Left lung (tissue), 10 donors: ENCODE data around the gene TBX2. TPM values are rescaled to one million over a fixed set of nuclear protein-coding genes. Genes with fewer than 3 reads are reported as not detected.

Experiments used
- ATAC-seq: fragments of 200-7000 bp; cut with Tn5 transposase; one replicate; pipeline ENCODE4 v1.9.1; 2020; ENCODE audit warnings: moderate library complexity
- DNase-seq, 4 donors: peaks; one replicate each; pipeline ENCODE4 v3.0.0-alpha.2; 2013 to 2020
- H3K27ac ChIP-seq, 2 donors: fragments of 200-600 bp; sonication (generic) in 1 of 2; one replicate each; pipeline versions ENCODE4 v1.5.0 to v1.8.0; 2020 to 2021
- H3K27me3 ChIP-seq, 2 donors: fragments of 200-600 bp; sonication (generic) in 1 of 2; one replicate each; pipeline versions ENCODE4 v1.5.0 to v1.8.0; 2020 to 2021
- H3K36me3 ChIP-seq, 2 donors: fragments of 200-600 bp; sonication (generic) in 1 of 2; one replicate each; pipeline versions ENCODE4 v1.5.0 to v1.8.0; 2020 to 2021
- H3K4me1 ChIP-seq, 2 donors: fragments of 200-600 bp; one replicate each; pipeline ENCODE4 v1.8.0; 2021
- H3K4me3 ChIP-seq, 2 donors: fragments of 200-600 bp; sonication (generic) in 1 of 2; one replicate each; pipeline versions ENCODE4 v1.5.0 to v1.8.0; 2020 to 2021; ENCODE audit warnings: mild to moderate bottlenecking in 1 of 2
- H3K9me3 ChIP-seq, 2 donors: fragments of 200-600 bp; sonication (generic) in 1 of 2; one replicate each; pipeline versions ENCODE4 v1.5.0 to v1.8.0; 2020 to 2021
- CTCF ChIP-seq, 2 donors: fragments of 200-600 bp; sonication (generic) in 1 of 2; IDR thresholded peaks; one replicate each; pipeline versions ENCODE4 v1.5.0 to v1.8.0; 2021; ENCODE audit warnings: antibody characterized with exemption in 2 of 2
- intact Hi-C, 2 donors: fragments of 100-400 bp; cut with DNase I; formaldehyde crosslinking; loops; one replicate each; pipeline versions ENCODE4 v1.11.2 to v1.14.2; 2022
- polyA plus RNA-seq, 6 donors: library from polyadenylated mRNA; unstranded; fragments of 120-200 nt; gene quantifications; one replicate each; pipeline ENCODE4 v1.2.1, GENCODE V29; 2013; ENCODE audit not compliant: insufficient read length in 6 of 6
- total RNA-seq, 2 donors: library from RNA; stranded (reverse); fragmentation: NEBNext Ultra II Directional; extraction: Animal tissue kit (Norgen Biotek cat#: 25700); gene quantifications; one replicate each; pipeline ENCODE4 v1.2.1, GENCODE V29; 2021
- donor health status: DM: no; HTN: yes; CAD: no.
- donor health status: DM: no; HTN: no; CAD: no.

TBX2 gene
- total and polyA plus RNA-seq, 8 donors, result 104 to 258 (median 166) TPM

- TF ChIP-seq CTCF (IDR thresholded peaks at IDR 0.05), result no peak
- Histone ChIP-seq H3K4me1 (peaks cover 3 to 55% of the 10 kb centered on the region in 2 donors), H3K9me3 (no peaks in the 10 kb centered on the region), H3K27ac (peak overlapping the region; percentile 68 to 95), H3K27me3 (peaks cover 0 to 72% of the 10 kb centered on the region in 2 donors), H3K36me3 (no peaks in the 10 kb centered on the region), H3K4me3 (no peak overlapping the region)
- no peak for ATAC-seq
- intact Hi-C loops, result loop anchor here in 1 of 2 donors (5.0 to 10.0 kb wide), 2 partner anchors 136 to 419 kb away; no protein-coding TSS in a partner anchor
- no peak for DNase-seq
Observed at GRCh38 chr17:61416211-61416539, 16.5 kb downstream of the TBX2 start.

- H3K4me3 ChIP-seq, result no peak overlapping the region
- intact Hi-C loops, result loop anchor here in 1 of 2 donors (5.0 to 10.0 kb wide), 2 partner anchors 136 to 418 kb away; no protein-coding TSS in a partner anchor
- peak; percentile 73 for ATAC-seq
- DNase-seq, result peak; percentile 88 to 95 (median 90)
- H3K9me3 ChIP-seq, result no peaks in the 10 kb centered on the region
- peaks cover 0 to 72% of the 10 kb centered on the region in 2 donors for H3K27me3 ChIP-seq
- TF ChIP-seq CTCF (IDR thresholded peaks at IDR 0.05), result peak; percentile 95 to 96
- peaks cover 3 to 49% of the 10 kb centered on the region in 2 donors for H3K4me1 ChIP-seq
- H3K36me3 ChIP-seq, result no peaks in the 10 kb centered on the region
- peak overlapping the region; percentile 68 to 95 for H3K27ac ChIP-seq
Observed at GRCh38 chr17:61416540-61417363, 17.1 kb downstream of the TBX2 start.

- no peak for DNase-seq
- no peak overlapping the region for H3K27ac ChIP-seq
- H3K4me3 ChIP-seq, result no peak overlapping the region
- intact Hi-C loops, result loop anchor here in 1 of 2 donors (5.0 to 10.0 kb wide), 2 partner anchors 134 to 416 kb away; no protein-coding TSS in a partner anchor
- no peak for ATAC-seq
- H3K9me3 ChIP-seq, result no peaks in the 10 kb centered on the region
- TF ChIP-seq CTCF (IDR thresholded peaks at IDR 0.05), result no peak
- peaks cover 3 to 33% of the 10 kb centered on the region in 2 donors for H3K4me1 ChIP-seq
- peaks cover 0 to 72% of the 10 kb centered on the region in 2 donors for H3K27me3 ChIP-seq
- H3K36me3 ChIP-seq, result no peaks in the 10 kb centered on the region
Observed at GRCh38 chr17:61418449-61418848, 18.8 kb downstream of the TBX2 start.

- ATAC-seq (no peak), DNase-seq (no peak)
- Histone ChIP-seq H3K36me3 (no peaks in the 10 kb centered on the region), H3K27ac (no peak overlapping the region), H3K27me3 (peaks cover 0 to 71% of the 10 kb centered on the region in 2 donors), H3K4me3 (no peak overlapping the region), H3K9me3 (no peaks in the 10 kb centered on the region), H3K4me1 (peaks cover 3 to 27% of the 10 kb centered on the region in 2 donors)
- no peak for TF ChIP-seq CTCF (IDR thresholded peaks at IDR 0.05)
- intact Hi-C loops, result loop anchor here in 1 of 2 donors (5.0 to 10.0 kb wide), 2 partner anchors 133 to 415 kb away; no protein-coding TSS in a partner anchor
Observed at GRCh38 chr17:61419496-61420046, 19.9 kb downstream of the TBX2 start.

GRCh38 chr17:61420052-61420451 lies 20.4 kb downstream of the TBX2 start:
- Histone ChIP-seq H3K36me3 (no peaks in the 10 kb centered on the region), H3K4me1 (peaks cover 3 to 22% of the 10 kb centered on the region in 2 donors), H3K4me3 (no peak overlapping the region), H3K9me3 (no peaks in the 10 kb centered on the region), H3K27me3 (peaks cover 0 to 76% of the 10 kb centered on the region in 2 donors), H3K27ac (no peak overlapping the region)
- TF ChIP-seq CTCF (IDR thresholded peaks at IDR 0.05), result no peak
- no peak for ATAC-seq
- DNase-seq, result peak in 2 of 4 donors; percentile 38 to 59
- intact Hi-C loops, result no loop called here
